NCI-H2107 treated with DMSO at 0.1 percent for 48 hours (cell line): ENCODE data around the gene AGAP1.
A peak's percentile ranks its signal among the peaks of the same experiment; 100 is the strongest.

ENCODE experiments used
- DNase-seq: peaks from one replicate; lab custom pipeline; 2025; ENCODE audit not compliant: unreplicated experiment; lab: John Stamatoyannopoulos, UW

AGAP1 gene

GRCh38 chr2:235530735-235531134 is 36.9 kb downstream of the AGAP1 start:
- DNase-seq: no peak

GRCh38 chr2:235532307-235532706 is 38.5 kb downstream of the AGAP1 start:
- DNase-seq: no peak

GRCh38 chr2:235533198-235533597 is 39.4 kb downstream of the AGAP1 start:
- no peak for DNase-seq

GRCh38 chr2:235533616-235534385 is 40.0 kb downstream of the AGAP1 start:
- DNase-seq: no peak

GRCh38 chr2:235534678-235535422 is 41.0 kb downstream of the AGAP1 start:
- DNase-seq: peak; percentile 44

- no peak for DNase-seq
Observed at GRCh38 chr2:235535423-235536130, 41.7 kb downstream of the AGAP1 start.

- DNase-seq: no peak
Observed at GRCh38 chr2:235536711-235537110, 42.9 kb downstream of the AGAP1 start.

GRCh38 chr2:235537186-235537585 is 43.3 kb downstream of the AGAP1 start:
- no peak for DNase-seq

GRCh38 chr2:235537587-235537986 is 43.7 kb downstream of the AGAP1 start:
- no peak for DNase-seq

GRCh38 chr2:235538144-235538639 is 44.3 kb downstream of the AGAP1 start:
- no peak for DNase-seq

- DNase-seq: no peak
Observed at GRCh38 chr2:235538981-235539380, 45.1 kb downstream of the AGAP1 start.

GRCh38 chr2:235539773-235540172 is 45.9 kb downstream of the AGAP1 start:
- no peak for DNase-seq

GRCh38 chr2:235541016-235541415 is 47.2 kb downstream of the AGAP1 start:
- DNase-seq: no peak

GRCh38 chr2:235541838-235542549 is 48.2 kb downstream of the AGAP1 start:
- DNase-seq: no peak

GRCh38 chr2:235542733-235543127 is 48.9 kb downstream of the AGAP1 start:
- no peak for DNase-seq

GRCh38 chr2:235543128-235543750 is 49.4 kb downstream of the AGAP1 start:
- DNase-seq: no peak

GRCh38 chr2:235543851-235544688 is 50.2 kb downstream of the AGAP1 start:
- DNase-seq: no peak

- DNase-seq: no peak
Observed at GRCh38 chr2:235544689-235544969, 50.8 kb downstream of the AGAP1 start.

GRCh38 chr2:235545339-235546150 is 51.7 kb downstream of the AGAP1 start:
- no peak for DNase-seq
